Stimulated activated CD4-positive, alpha-beta T cell treated with anti-CD3 and anti-CD28 coated beads, Interleukin-1b, Interleukin-23, amount 100 ng/mL, for 1 hour (primary cell): Measurements from ENCODE around the gene NES.

Experiments used
- DNase-seq, 2 donors: peaks; one replicate each; pipeline ENCODE4 v3.0.0-alpha.2; 2020; ENCODE audit warnings: low read depth in 2 of 2

NES gene

GRCh38 chr1:156676820-156677615 is at the start of gene NES:
Gene NES (minus strand): TSS chr1:156677407. CDS start chr1:156677264, 143 bp downstream.
- DNase-seq, result no peak

GRCh38 chr1:156726549-156727226 is 49.5 kb upstream of the NES start:
- no peak for DNase-seq

GRCh38 chr1:156725683-156726280 is 48.6 kb upstream of the NES start:
- peak; percentile 56 for DNase-seq

- no peak for DNase-seq
These were observed 44.3 kb upstream of the NES start for GRCh38 chr1:156721535-156721934.

- DNase-seq, result no peak
These were observed 43.9 kb upstream of the NES start for GRCh38 chr1:156721131-156721530.

- DNase-seq, result no peak
These were observed 40.1 kb upstream of the NES start for GRCh38 chr1:156717351-156717750.

- no peak for DNase-seq
These were observed 37.6 kb upstream of the NES start for GRCh38 chr1:156714830-156715229.

- DNase-seq, result no peak
These were observed 35.4 kb upstream of the NES start for GRCh38 chr1:156712626-156713025.

- no peak for DNase-seq
These were observed 34.0 kb upstream of the NES start for GRCh38 chr1:156711011-156711817.

- DNase-seq, result no peak
These were observed 32.7 kb upstream of the NES start for GRCh38 chr1:156709757-156710489.

- DNase-seq, result no peak
These were observed 31.8 kb upstream of the NES start for GRCh38 chr1:156709031-156709430.

GRCh38 chr1:156708218-156708661 is 31.0 kb upstream of the NES start:
- no peak for DNase-seq

GRCh38 chr1:156707417-156708217 is 30.4 kb upstream of the NES start:
- no peak for DNase-seq

- DNase-seq, result no peak
These were observed 29.6 kb upstream of the NES start for GRCh38 chr1:156706657-156707416.

GRCh38 chr1:156705918-156706656 is 28.9 kb upstream of the NES start:
- DNase-seq, result peak; percentile 42 to 63

- DNase-seq, result no peak
These were observed 28.2 kb upstream of the NES start, which contains the start of gene CRABP2 for GRCh38 chr1:156705321-156705917. Gene CRABP2 (minus strand): TSS chr1:156705583. CDS start chr1:156705446, 137 bp downstream.

GRCh38 chr1:156704930-156705320 is 27.7 kb upstream of the NES start:
- no peak for DNase-seq

GRCh38 chr1:156704166-156704711 is 27.0 kb upstream of the NES start:
- DNase-seq, result no peak
